Choroid plexus epithelial cell (primary cell): ENCODE data around the gene ZNF398.
"Not testable (repeated sequence)": the region's sequence is repeated elsewhere in the genome, so short reads cannot be mapped to it uniquely, and the experiment has no call there.

Experiments used
- DNase-seq: peaks from one replicate; pipeline ENCODE4 v3.0.0-alpha.2; 2010; ENCODE audit warnings: low read depth
- H3K4me3 ChIP-seq: 2 replicates; pipeline ENCODE4 v1.5.1; 2011; ENCODE audit warnings: low read depth, mild to moderate bottlenecking, control low read depth, low read length, moderate library complexity
- TF ChIP-seq, protein P1 (sequence below): conservative IDR thresholded peaks from 2 replicates; pipeline ENCODE4 v1.5.1; 2011; ENCODE audit warnings: low read depth, mild to moderate bottlenecking, control low read depth, inconsistent platforms, low read length, moderate library complexity

ZNF398 gene

GRCh38 chr7:149218469-149219420 lies 71.5 kb downstream of the ZNF398 start:
- no peak for DNase-seq
- no peak overlapping the region for H3K4me3 ChIP-seq
- TF ChIP-seq, protein P1, sequence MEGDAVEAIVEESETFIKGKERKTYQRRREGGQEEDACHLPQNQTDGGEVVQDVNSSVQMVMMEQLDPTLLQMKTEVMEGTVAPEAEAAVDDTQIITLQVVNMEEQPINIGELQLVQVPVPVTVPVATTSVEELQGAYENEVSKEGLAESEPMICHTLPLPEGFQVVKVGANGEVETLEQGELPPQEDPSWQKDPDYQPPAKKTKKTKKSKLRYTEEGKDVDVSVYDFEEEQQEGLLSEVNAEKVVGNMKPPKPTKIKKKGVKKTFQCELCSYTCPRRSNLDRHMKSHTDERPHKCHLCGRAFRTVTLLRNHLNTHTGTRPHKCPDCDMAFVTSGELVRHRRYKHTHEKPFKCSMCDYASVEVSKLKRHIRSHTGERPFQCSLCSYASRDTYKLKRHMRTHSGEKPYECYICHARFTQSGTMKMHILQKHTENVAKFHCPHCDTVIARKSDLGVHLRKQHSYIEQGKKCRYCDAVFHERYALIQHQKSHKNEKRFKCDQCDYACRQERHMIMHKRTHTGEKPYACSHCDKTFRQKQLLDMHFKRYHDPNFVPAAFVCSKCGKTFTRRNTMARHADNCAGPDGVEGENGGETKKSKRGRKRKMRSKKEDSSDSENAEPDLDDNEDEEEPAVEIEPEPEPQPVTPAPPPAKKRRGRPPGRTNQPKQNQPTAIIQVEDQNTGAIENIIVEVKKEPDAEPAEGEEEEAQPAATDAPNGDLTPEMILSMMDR: no peak

- H3K4me3 ChIP-seq: no peak overlapping the region
- TF ChIP-seq, protein P1: no peak
- peak; percentile 46 for DNase-seq
Measured at GRCh38 chr7:149220534-149220933, 73.3 kb downstream of the ZNF398 start.

GRCh38 chr7:149223176-149223575 lies 75.9 kb downstream of the ZNF398 start:
- TF ChIP-seq, protein P1: no peak
- H3K4me3 ChIP-seq: no peak overlapping the region
- no peak for DNase-seq

DNA sequence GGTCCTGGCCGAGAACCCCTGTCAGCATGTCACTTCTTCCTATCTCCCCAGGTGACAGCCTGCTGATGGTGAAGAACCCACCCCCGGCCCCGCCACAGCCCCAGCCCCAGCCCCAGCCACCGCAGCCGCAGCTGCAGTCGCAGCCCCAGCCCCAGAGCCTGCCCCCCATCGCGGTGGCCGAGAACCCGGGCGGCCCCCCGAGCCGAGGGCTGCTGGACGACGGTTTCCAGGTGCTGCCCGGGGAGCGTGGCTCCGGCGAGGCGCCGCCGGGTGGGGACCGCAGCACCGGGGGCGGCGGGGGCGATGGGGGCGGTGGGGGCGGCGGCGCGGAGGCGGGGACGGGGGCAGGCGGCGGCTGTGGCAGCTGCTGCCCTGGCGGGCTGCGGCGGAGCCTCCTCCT lies 76.5 kb downstream of the ZNF398 start:
- DNase-seq: no peak
- no peak overlapping the region for H3K4me3 ChIP-seq
- TF ChIP-seq, protein P1: no peak

DNA sequence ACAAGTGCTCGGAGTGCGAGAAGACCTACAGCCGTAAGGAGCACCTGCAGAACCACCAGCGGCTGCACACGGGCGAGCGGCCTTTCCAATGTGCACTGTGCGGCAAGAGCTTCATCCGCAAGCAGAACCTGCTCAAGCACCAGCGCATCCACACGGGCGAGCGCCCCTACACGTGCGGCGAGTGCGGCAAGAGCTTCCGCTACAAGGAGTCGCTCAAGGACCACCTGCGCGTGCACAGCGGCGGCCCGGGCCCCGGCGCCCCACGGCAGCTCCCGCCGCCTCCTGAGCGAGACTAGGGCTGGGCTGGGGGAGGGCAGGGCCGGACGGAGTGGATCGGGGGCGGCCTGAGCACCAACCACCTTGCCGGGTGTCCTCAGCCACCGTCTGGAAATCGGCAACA lies 77.1 kb downstream of the ZNF398 start:
- DNase-seq: no peak
- TF ChIP-seq, protein P1: no peak
- no peak overlapping the region for H3K4me3 ChIP-seq

- H3K4me3 ChIP-seq: no peak overlapping the region
- TF ChIP-seq, protein P1: no peak
- DNase-seq: no peak
Measured at GRCh38 chr7:149225106-149225505, 77.9 kb downstream of the ZNF398 start.

- no peak overlapping the region for H3K4me3 ChIP-seq
- TF ChIP-seq, protein P1: no peak
- no peak for DNase-seq
Measured at GRCh38 chr7:149225656-149226055, 78.4 kb downstream of the ZNF398 start.

GRCh38 chr7:149226366-149226765 lies 79.1 kb downstream of the ZNF398 start:
- not testable (repeated sequence) for DNase-seq, H3K4me3 ChIP-seq
